HG02981 (cell line): ENCODE measurements around the gene SNX22.

ENCODE experiments used
- ATAC-seq: cut with Tn5 transposase; IDR thresholded peaks from one replicate; pipeline ENCODE4 v1.9.1; 2021; ENCODE audit warnings: mild to moderate bottlenecking, moderate library complexity; ENCODE audit not compliant: unreplicated experiment

SNX22 gene

DNA sequence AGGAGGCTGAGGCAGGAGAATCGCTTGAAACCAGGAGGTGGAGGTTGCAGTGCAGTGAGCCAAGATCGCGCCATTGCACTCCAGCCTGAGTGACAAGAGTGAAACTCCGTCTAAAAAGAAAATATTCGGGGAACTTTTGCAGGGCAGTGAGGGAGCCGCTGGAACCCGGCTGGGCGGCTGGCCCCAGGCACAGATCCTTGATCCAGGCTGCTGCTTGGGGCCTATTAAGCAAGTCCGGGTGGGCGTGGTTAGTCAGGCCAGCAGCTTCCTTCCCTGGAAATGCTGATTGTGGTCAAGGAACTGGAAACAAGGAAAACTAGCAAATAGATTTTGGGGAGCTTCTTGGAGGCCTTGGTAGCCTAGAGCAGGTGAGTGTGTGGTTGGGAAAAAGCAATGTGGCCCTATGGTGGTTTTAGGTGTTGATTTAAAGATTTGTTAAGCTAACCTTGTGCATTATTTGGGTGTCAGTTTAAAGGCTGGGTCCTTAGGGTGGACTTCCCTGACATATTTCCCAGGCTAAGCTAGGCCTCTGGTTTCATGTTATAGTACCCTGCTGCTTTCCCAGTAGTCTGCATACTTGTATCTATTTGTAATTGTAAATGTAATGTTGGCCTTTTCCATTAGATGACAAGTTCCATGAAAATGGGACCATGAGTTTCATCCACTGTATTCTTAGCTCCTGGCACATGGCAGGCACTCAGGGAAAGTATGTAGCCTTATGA lies 17.7 kb upstream of the SNX22 start:
- no peak for ATAC-seq

DNA sequence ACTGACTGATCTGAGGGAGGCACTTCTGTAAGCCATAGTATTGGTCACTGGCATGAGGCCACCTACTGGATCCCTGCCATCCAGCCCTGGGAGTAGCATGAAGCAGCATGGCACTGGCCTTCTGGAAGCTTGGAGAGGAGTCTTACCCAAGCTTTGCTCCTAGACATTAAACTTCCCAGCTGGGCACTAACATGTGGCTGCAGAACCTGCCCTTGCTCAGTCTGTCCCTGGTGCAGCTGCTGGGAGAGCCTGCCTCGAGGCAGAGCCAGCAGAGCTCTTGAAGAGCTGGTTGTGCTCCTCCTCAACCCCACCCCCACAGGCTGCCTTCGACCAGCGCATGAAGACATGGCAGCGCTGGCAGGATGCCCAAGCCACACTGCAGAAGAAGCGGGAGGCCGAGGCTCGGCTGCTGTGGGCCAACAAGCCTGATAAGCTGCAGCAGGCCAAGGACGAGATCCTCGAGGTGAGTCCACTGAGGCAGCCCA lies 17.1 kb upstream of the SNX22 start:
- ATAC-seq: no peak

DNA sequence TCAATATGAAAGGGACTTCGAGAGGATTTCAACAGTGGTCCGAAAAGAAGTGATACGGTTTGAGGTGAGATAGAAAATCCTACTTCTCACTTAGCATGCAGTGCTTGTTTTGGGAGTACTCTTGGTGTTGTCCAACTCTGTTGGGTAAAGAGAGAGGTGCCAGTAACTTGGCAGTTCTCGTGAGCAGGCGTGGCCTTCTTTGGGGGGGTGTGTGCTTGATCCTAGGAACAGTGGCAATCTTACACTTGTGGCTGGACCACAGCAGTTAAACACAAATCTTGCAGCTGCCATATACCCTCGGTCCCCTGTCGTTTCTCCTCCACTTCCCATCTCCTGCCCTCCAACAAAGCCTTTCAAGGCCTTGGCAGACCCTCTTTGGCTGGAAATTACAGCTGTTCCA lies 15.2 kb upstream of the SNX22 start:
- ATAC-seq: no peak

DNA sequence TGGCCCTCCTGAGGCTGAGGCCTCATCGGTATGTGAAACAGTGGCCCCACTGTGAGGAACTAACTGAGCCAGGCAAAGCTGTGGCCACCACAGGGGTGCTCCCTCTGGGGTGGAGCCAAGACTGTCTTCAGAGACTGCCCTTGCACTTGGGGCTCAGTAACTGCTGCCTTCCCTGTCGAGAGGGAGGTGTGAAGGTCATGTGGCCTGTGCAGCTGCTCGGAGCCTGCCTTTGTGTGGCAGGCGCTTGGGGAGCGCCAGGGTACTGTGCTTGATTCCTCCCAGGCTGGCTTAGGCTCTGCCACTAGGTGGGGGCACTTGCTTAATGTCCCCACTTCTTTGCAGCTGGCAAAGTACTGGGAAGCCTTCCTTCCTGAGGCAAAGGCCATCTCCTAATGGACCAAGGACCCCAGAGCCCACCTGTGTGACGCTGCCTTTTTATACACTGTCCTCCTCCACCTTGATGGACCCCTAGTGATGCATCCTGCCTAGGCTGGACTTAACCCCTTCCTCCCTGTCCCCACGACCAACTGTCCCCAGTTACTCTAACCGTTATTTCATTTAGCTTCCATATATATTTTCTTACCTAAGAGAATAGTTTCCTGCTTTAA lies 14.2 kb upstream of the SNX22 start:
- no peak for ATAC-seq

DNA sequence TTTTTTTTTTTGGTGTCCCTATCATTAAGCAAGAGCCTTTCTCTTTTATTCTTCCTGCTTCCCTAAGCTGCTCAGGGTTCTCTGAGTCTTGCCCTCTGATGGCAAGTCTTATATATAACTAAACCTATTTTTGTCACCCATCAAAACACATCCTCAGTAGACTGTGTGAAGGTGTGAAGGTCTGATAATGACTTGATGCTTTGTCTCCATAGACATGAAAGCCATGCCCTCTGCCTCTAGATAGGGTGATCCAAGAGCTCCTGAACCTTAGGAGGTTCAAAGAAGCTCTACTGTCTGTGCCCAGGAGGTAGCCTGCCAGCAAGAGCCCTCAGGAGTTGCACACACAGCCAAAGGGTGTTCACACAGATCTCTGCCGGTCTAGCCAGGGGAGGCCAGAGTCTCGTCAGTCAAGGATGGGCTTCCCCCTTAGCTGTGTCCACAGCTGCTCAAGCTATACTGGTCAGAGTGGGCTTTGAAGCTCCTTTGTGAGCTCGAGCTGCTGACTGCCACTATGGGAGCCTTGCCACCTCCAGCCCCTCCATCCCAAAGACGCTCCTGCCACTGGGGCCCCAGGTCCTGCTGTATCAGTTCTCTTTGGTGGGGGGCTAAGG lies 13.1 kb upstream of the SNX22 start:
- no peak for ATAC-seq

DNA sequence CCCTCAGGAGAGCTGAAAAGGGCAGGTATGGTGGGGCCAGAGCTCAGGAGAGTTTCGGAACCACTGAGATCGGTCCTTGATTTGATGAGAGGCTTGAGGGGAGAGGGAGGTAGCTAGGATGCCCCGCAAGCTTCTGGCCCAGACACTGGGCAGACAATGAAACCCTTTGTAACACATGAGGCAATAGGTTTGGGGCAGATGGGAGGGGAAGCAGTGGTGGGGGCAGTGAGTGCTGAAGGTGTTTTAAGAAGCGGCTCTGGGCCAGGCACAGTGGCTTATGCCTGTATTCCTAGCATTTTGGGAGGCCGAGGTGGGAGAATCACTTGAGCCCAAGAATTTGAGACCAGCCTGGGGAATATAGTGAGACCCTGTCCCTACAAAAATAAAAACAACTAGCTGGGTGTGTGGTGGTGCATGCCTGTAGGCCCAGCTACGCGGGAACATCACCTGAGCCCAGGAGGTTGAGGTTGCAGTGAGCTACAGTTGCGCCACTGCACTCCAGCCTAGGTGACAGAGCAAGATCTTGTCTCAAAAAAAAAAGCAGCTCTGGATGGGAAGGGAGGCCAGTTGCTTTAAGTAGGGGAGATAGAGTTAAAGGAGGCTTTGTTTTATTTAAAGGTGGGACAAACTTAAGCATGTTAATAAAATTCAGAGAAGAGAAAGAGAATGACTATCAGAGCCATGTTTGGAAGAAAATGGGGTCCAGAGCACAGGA lies 9.6 kb upstream of the SNX22 start:
- ATAC-seq: no peak

DNA sequence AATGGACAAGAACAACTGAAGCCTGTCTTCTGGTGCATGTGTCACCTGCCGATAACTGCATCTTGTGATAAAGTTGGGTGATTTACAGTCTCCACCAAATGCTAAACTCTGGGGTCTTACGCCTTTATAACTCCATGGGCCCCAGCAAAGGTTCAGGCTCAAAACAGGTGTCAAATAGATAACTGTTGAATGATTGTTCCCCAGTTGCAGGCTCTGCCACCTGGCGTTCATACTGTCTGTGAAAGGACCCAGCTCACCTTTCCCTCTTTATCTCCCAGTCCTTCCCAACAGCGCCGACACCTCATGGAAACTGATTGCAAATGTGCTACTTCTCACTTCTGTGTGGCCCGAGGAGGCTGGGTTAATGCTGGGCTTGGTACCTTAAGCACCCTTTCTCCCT lies 8.3 kb upstream of the SNX22 start:
- ATAC-seq: no peak

DNA sequence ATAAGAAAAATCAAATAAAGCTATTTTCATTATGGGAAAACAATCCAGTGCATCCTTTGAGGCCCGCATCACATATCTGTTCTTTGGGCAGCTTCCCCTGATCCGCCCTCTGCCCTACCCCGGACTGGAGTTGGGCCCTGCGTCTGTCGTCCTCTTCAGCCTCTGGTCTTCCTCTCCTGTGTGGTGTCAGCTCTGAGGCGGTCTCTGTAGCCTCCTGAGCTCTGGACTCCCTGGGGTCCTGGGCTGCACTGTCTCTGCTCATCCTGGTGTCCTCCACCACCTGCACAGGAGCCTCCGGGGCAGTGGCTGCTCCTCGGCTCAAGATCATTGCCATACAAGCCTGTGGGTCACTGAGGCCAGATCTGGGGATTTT lies 7.4 kb upstream of the SNX22 start:
- ATAC-seq: no peak

DNA sequence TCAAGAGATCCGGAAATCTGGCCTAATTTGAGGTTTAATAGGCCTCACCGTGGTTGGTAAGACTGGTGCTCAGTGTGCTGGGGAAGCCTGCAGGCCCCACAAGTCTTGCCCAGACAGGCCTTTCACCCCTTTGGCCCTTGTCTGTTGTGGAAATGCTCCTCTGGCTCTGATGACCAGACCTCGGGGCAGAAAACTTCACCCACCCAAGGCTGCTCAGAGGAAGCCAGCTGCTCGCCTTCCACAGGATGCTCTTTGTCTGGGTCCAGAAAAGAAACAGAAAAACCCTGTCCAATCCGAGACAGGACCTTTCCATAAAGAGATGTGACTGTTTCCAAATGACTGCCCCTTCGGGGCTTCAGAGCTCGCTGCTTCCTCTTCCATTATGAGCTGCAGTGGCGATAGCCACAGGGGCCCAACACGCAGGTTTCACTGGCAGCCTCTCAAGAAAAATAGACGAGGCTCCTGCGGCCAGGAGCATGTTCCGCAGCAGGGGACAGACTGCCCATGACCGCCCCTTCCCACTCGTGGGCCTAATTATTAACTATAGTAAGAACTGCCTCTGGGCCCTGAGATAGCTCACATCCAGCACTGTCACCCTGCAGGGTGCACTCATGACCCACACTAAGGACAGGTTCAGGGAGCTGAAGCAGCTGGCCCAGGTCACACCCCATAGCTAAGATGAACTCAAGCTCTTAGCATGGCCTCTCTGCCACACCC lies 6.8 kb upstream of the SNX22 start:
- ATAC-seq: peak; percentile 63

DNA sequence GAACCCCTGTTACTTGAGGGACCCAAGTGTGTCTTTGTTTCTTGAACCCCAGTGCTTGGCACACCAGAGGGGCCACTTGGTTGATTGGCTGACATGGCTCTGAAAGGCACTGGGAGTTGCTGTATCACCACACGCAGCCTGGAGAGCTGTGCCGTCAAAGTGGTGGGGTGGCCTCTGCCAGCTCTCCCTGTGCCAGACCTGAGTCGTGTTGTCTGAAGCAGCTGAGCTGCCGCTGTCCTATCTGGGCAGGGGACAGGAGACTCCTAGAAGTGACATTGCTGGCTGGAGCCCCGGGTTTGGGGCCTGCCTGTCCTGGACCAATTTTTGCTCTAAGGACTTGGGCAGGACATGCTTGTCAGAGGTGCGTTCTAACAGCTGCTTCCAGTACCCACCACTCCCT lies 5.5 kb upstream of the SNX22 start:
- ATAC-seq: no peak

DNA sequence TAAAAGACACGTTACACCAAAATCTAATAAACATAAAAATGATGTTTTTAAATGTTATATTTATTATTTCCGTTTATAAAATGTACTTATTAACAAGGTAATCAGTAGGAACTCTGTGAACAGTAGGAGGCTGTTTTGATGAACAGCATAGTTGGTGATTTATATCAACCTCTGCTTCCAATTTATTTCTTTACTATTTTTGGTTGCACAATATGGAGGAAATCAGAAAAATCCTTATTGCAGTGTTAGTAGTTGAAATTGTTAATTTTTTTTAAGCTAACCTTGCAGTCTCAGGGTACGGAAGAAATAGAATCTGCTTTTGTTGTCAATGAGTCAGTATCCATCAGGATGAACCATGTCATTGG lies 5.0 kb upstream of the SNX22 start:
- ATAC-seq: no peak

DNA sequence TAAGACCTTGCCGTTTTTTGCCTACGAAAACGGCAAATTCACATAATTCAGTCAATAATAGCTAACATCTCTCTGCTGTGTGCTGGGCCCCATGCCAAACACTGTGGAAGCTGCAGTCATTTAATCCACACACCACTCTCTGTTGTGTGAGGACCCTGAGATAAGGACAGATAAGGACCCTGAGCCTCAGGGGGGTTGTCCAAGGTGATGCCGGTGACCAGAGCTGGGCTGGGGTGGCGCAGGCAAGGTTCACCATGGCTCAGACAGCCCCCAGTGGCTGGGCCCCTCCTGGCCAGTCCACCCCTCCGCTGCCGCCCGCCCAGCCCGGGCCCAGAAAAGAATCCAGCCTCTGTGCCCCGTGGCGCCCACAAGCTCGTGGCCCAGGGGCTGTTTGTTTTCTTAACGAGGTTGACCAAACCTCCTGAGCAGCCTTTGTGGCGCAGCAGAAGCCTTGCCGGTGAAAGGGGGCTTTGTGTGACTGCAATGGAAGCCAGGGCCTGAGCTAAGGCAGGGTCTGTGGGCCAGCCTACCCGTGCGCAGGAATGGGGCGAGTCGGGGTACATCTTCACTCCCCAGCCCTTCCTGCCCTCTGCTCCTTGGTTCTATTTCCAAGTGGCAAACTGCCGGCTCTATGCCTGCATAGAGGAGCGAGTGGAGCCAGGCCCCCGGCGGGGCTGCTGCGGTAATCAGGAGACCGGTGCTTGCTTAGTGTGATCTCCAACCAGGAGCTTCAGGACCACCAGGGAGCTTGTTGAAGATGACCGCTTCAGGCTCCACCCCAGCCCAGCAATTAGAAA lies 4.4 kb upstream of the SNX22 start:
- no peak for ATAC-seq

DNA sequence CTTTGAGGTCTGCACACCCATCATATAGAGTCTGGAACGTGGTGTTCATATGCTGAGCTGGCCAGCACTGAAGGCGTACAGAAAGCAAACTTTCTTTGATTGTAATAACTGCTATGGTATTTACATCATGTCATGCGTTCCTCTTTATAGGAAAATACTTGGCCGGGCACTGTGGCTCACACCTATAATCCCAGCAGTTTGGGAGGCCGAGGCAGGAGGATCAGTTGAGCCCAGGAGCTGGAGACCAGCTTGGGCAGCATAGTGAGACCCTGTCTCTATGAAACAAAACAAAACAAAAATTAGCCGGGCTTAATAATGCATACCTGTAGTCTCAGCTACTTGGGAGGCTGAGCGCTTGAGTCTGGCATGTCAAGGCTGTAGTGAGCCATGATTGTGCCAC lies 3.4 kb upstream of the SNX22 start:
- ATAC-seq: no peak

DNA sequence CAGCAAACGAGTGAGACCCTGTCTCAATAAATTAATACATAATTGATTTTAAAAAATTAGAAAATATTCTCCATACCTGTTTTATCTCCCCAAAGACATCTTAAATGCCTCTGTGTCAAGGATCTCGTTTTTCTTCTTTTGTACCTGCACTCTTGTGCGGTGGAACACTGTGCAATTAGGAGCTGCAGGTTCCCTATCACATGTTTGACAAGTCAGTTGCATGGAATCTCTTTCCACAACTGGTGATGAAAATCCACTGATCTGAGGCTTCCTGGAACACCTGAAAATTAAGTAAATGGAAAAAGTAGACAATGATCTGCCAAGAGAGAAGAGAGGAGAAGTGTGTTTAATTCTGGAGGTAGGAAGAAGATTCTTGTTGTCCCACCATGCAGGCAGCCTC lies 3.0 kb upstream of the SNX22 start:
- ATAC-seq: no peak

DNA sequence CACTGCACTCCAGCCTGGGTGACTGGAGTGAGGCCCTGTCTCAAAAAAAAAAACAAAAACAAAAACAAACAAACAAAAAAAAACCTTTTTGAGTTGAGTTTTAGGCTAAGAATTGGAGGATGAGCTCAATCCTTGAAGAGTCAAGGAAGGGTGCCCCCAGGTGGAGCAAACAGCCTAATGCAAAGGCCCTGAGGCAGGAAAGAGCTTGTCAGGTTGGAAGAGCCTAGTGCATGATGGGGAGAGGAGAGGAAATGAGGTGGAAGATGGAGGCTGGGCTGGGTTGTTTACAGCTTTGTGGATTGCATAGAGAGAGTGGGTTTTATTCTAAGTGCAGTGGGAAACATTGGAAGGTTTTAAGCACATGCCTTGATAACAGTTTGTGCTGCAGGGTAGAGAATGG lies 2.1 kb upstream of the SNX22 start:
- no peak for ATAC-seq

DNA sequence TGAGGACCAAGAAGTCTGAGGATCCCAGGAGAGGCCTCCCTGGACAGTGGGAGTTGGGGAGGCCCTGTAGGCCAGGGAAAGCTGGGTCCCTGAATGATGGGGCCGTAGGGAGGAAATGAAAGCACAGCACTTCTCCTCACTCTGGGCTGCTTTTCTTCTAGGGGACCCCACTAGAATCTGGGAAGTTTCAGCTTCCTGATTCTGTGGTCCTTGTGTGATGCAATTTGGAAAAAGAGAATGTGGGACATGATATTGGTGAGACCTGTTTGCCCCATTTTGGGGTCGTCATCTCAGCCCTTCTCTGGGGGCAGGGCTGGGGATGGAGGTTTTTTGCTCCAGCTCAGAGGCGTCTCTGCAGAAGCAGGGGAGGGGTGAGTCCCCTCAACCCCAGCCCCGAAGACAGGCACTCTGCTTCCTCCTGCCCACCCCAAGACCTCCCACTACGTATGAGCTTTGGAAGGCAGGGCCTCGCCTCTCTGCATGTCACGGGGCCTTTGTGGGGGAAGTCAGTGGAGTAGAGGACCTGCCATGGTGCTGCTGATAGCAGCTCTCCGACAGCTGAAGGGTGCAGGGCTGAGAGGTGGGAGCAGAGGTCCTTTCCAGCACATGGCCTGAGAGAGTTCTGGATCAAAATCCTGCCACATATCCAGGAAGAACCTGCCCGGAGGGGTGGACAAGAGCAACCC lies 1.5 kb upstream of the SNX22 start:
- no peak for ATAC-seq

DNA sequence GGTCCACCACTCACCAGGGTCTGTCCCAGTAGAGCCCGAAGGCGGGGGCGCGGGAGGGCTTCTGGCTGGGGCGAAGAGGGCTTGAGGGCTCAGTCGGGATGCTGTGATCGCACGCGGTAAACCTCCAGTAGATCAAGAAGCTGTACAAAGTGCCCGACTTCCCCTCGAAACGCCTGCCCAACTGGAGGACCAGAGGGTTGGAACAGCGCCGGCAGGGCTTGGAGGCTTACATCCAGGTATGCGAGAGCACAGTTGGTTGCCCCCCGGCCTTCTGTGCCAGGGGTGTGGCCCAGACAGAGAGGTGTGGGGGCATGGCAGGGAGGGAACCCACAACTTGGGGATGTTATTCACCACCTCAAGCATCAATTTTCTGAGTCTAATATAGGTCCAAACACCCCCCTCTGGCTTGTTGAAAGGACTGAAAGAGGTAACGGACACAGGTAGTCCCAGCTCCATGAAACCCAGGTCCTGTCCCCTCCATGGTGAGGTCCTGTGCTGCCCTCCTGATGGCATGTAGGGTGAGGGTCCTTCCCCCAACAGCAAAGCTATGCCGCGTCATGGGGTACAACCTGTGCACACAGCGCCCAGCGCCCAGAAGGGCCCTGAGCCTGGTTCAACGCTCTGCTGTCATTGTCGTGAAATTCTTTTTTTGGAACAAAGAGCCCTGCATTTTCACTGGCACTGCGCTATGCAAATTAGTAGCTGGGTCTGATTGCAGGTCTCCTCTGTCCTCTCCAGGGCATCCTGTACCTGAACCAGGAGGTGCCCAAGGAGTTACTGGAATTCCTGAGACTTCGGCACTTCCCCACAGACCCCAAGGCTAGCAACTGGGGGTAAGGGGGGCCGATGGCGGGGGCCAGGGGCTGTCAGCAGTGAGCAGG lies 1.2 kb downstream of the SNX22 start:
- peak; percentile 8 for ATAC-seq

DNA sequence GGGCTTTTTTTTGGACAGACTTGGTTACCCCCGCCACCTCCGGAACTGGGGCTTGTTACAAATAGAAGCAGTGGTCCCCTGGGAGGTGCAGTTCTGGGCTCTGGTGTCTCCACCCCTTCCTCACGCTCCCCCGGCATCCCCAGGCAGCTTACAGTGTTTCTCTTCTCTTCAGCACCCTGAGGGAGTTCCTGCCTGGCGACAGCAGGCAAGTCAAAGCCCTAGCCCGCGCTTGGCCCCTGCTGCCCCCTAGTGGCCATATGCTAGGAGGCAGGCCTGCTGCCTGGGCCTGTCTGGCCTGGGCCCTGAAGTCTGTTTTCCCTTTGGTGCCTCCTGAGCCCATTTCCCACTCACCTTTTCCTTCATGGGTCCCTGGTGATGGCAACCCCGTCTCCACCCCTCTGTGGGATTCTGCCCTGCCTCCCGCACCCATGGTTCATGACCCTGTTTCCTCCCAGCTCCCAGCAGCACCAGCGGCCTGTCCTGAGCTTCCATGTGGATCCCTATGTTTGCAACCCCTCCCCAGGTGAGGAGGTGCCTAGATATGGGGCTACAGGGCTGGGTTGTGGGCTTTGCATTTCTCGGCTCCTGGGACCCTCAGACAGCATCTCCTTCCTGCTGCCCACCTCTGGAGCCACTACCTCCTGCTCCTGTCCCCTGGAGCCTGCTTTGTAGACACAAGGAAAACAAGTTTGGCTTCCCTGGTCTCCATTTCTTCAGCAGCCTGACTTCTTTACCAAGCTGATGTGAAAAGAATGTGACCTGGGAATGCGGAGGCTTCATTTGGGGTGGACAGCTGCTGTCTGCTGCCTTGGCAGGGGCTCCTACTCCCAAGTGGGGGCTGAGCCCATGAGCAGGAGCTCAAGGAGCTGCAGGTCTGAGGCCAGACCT lies 2.2 kb downstream of the SNX22 start:
- ATAC-seq: peak; percentile 61
